Activated CD4-positive, CD25-positive, alpha-beta regulatory T cell (primary cell): ENCODE data around the gene NCOR2.

ENCODE experiments used
- DNase-seq, 4 experiments: peaks; one replicate each; lab custom pipeline; 2025; lab: John Stamatoyannopoulos, UW

The NCOR2 gene

DNA sequence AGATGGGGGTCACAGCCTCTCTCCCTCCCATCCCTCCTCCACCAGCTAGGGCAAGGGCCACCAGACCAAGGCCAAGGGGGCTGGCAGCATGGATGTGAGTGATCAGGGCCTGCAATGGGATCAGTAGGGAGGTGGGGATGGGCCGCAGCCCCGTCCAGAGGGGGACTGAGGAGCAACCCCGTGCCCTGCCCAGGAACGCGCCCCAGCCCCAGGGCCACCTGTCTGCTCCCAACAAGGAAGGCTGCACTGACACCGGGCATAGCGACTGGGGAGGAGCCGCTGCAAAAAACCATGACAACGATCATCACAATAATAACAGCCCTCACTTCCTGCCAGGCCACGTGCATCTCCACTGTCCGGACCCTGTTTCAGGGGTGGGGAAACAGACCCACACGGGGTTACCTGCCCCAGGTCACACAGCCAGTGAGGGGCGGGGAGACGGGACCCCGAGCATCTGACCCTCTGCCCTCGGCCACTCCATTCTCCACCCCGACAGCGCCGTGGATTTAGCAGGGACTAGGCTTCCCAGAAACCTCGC is 24.3 kb downstream of the NCOR2 start:
- DNase-seq, result no peak

- no peak for DNase-seq
Observed at GRCh38 chr12:124542021-124542949, 25.1 kb downstream of the NCOR2 start.

- no peak for DNase-seq
Observed at GRCh38 chr12:124541322-124541721, 26.1 kb downstream of the NCOR2 start.

- no peak for DNase-seq
Observed at GRCh38 chr12:124539084-124540041, 28.0 kb downstream of the NCOR2 start.

DNA sequence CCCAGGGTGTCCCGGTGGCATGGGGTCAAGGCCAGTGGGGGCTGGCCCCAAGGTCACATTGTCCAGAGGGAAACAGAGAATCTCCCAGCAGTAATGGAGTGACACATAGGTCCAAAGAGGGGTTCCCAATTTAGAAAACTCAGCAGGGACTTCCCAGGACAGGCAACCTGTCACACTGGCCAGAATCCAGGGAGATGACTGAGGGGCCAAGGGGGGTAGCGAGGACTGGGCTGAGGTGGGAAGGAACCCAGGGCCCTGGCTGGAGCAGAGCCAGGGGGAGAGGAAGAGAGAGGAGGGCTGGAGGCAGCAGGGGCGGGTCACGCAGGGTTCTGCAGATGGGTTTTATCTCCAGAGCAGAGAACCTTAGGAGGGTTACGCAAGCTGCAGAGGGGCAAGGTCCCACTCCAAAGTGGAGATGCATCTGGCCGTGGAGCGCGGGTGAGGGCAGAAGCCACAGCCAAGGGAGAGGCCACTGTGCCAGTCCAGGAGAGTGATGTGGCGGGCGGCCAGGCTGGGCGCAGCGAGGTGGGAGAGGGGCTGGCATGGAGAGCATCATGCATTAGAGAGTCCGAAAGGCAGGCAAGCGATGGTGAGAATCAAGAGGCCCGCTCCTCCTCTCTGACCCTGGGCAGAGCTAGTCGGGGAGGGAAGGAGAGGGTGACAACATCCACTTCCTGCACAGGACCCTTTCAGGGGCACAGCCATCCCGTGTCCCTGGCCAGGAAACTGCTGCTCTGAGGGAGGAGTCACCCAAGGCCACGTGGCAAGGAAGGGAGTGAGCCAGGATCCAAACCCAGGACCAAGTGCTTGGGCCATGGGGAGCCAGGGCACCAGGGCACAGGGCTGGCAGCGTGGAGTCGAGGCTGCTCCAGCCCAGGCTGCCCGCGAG is 29.0 kb downstream of the NCOR2 start:
- no peak for DNase-seq

DNA sequence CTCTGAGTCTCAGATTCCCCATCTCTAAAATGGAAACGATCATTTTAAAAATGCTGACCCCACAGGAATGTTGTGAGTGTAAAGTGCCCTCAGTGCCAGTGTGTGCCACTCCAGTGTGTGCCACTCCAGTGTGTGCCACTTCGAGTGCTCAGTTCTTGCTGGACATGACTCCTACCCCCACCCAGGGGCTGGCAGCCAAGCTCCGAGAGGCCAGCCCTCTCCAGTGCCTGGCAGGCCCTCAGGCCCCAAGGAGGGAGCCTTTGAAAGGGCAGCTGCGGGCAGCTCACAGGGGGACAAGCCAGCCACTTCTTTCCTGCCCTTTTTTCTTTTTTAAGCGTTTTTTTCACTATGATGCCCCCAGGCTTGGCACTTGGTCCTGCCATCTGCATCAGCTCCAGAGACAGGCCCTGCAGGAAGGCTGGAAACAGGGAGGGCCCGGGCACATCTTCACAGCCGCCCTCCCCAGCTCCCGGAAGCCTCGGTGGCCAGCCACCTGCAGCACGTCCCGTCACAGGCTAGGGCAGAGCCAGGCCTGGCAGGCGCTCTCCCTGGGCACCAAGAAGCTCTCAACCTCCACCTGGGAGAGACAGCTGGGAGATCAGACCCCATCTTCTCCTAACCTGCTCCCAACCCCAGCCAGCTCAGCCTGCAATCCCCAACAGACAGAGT is 29.8 kb downstream of the NCOR2 start:
- DNase-seq, result no peak

GRCh38 chr12:124536641-124537040 is 30.8 kb downstream of the NCOR2 start:
- no peak for DNase-seq

GRCh38 chr12:124534776-124535740 is 32.4 kb downstream of the NCOR2 start:
- DNase-seq, result no peak

- no peak for DNase-seq
Observed at GRCh38 chr12:124533456-124533855, 34.0 kb downstream of the NCOR2 start.

- DNase-seq, result no peak
Observed at GRCh38 chr12:124532967-124533366, 34.4 kb downstream of the NCOR2 start.

DNA sequence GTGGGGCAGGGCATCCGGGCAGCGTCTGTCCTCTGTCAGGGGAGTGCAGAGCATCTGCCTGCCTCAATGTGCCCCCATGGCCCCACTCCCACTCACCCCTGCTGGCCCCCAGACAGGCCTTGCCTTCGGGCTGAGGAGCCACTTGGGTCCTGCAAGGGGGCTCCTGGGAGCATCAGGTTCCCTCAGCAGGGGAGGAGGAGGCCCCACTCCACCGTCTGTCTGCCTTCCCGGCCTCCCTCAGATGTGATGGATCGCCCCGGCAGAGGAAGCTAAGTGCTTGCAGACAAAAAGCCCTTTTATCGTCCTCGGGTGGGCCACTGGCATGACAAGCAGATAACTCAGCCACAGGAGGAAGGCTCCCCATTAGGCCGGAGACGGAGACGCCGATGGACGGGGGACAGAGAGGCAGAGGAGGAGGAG is 35.1 kb downstream of the NCOR2 start:
- DNase-seq, result no peak

- DNase-seq, result no peak
Observed at GRCh38 chr12:124531906-124532305, 35.5 kb downstream of the NCOR2 start.

- DNase-seq, result no peak
Observed at GRCh38 chr12:124531281-124531745, 36.1 kb downstream of the NCOR2 start.

GRCh38 chr12:124530637-124531263 is 36.7 kb downstream of the NCOR2 start:
- no peak for DNase-seq

DNA sequence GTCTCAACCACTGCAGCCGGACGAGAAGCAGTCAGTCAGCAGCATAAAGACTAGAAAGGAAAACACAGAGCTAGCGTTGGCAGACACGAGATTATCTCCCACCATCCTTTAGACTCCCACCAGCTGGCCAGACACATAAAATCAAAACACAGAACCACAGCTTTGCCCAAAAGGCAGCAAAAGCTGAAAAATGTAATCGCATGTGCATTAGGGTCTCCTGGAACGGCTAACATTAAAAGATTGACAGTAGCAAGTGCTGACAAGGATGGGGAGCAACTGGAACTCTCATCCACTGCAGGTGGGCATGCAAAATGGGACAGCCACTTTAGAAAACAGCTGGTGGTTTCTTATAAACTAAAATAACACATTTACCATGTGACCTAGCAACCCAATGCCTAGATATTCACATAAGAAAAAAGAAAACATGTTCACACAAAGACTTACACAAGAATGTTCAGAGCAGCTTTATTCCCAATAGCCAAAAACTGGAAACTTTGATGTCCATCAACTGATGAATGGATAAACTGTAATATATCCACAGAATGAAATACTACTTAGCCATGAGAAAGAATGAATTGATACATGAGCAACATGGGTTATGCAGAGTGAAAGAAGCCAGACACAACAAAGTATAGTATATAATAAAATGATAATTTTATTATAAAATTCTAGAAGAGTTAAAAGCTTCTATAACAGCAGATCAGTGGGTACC is 37.7 kb downstream of the NCOR2 start:
- DNase-seq, result no peak

DNA sequence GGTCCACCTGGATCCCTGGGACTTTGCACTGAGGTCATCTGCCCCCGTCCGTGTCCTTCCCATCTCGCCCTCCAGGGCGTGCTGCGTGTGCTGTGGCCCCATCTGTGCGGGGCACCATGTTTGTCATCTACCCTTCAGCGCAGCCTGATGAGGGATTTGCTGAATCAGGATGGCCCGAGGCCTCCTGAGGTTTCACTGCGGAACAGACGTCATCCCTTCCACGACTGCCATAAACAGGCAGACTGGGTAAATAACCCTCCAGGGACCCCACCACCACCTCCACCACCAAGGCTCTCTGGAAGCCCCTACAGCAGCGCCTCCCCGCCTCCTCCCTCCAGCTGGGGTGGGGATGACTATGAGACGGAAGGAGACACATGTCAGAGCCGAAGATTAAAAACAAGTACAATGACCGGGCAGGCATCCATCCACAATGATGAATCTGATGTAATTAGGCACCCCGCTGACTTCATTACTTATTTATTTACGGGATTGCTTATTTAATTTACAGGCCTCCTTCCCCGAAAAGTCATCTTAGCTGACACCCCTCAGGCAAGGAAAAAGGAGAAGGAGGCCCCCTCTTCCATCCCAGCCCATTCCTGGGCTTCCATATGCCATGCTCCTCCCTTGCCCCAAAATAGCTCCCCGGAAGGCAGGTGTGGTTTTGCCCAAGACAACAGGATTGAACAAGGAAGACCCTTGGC is 39.4 kb downstream of the NCOR2 start:
- no peak for DNase-seq

DNA sequence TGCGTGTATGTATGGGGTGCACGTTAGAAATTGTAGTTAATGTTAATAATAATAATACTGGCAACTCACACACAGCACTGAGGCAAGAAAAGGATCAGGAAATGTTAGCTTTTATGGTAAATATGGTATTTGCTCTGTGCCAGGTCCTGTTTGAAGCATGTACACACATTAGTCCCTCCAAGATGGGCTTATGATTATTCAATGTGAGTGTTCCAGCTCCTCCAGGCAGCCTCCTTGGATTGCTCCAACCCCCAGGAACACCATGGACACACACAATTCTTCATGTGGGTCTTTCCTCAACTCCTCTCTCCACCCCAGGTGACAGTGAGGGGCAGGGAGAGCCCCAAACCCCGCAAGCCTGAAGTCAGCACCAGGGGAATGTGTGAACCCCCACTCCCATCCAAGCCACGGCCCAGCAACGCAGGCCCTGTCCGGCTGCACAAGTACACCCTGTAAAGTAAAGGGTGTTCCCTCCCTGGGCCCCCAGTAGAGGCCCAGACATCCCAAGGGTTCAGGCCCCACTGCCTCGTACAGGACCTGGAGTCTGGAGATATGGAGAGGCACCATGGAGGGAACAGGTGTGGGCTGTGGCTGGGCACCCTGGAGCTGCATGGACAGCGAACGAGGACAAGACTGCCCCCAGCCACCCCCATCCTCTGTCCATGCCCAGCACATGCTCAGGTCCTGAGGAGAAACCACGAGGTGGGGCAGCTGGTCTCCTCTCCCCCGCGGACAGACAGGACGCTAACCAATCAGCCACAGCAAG is 41.3 kb downstream of the NCOR2 start:
- DNase-seq, result no peak
